ENCODE measurements around the gene CHCHD3.

Gene CHCHD3

GRCh38 chr7:133050200-133050995 is 31.5 kb downstream of the CHCHD3 start:
- Histone ChIP-seq H3K27ac (ENCODE audit: insufficient read depth in 1 of 2, low read depth in 1 of 2, low read length in 2 of 2, poor library complexity in 1 of 2, severe bottlenecking in 2 of 2) (no peak overlapping the region), H3K4me3 (ENCODE audit: control insufficient read depth in 1 of 7, extremely low read depth in 1 of 7, insufficient read depth in 4 of 7, low read depth in 2 of 7, low read length in 6 of 7) (no peak overlapping the region), H3K36me3 (ENCODE audit: control insufficient read depth in 4 of 4, insufficient read depth in 4 of 4, low read length in 3 of 4) (peaks cover 0 to 4% (median under 1%) of the 10 kb centered on the region in 4 experiments), H3K9me3 (ENCODE audit: control extremely low read depth in 1 of 5, control insufficient read depth in 4 of 5, insufficient read depth in 2 of 5, low read depth in 1 of 5, low read length in 4 of 5) (no peaks in the 10 kb centered on the region), H3K27me3 (replicated peaks in 2 of 5; ENCODE audit: control insufficient read depth in 4 of 5, insufficient read depth in 5 of 5, low read length in 4 of 5) (no peaks in the 10 kb centered on the region), H3K4me1 (ENCODE audit: control extremely low read depth in 1 of 4, control insufficient read depth in 4 of 4, insufficient read depth in 4 of 4, low read length in 3 of 4) (peaks cover 0 to 9% (median 0%) of the 10 kb centered on the region in 4 experiments)
- WGBS (ENCODE audit: insufficient coverage), result 100% methylated on average over 4 of the region's 5 CpGs
- ChIA-PET CTCF (interaction anchor here (1.1 kb wide), 1 partner anchor 23 kb away, joined by 3 read pairs; no protein-coding TSS in a partner anchor), POLR2A (interaction anchor here (0.5 kb wide), 1 partner anchor 806 kb away, joined by 3 read pairs; no protein-coding TSS in a partner anchor)
- no peak for DNase-seq

- H3K27me3 ChIP-seq (replicated peaks in 2 of 5; ENCODE audit: control insufficient read depth in 4 of 5, insufficient read depth in 5 of 5, low read length in 4 of 5), result no peaks in the 10 kb centered on the region
- peaks cover 0 to 4% (median under 1%) of the 10 kb centered on the region in 4 experiments for H3K36me3 ChIP-seq (ENCODE audit: control insufficient read depth in 4 of 4, insufficient read depth in 4 of 4, low read length in 3 of 4)
- no peak for DNase-seq
- no peak overlapping the region for H3K4me3 ChIP-seq (ENCODE audit: control insufficient read depth in 1 of 7, extremely low read depth in 1 of 7, insufficient read depth in 4 of 7, low read depth in 2 of 7, low read length in 6 of 7)
- CTCF ChIA-PET, result no interaction called here
- no peak overlapping the region for H3K27ac ChIP-seq (ENCODE audit: insufficient read depth in 1 of 2, low read depth in 1 of 2, low read length in 2 of 2, poor library complexity in 1 of 2, severe bottlenecking in 2 of 2)
- H3K9me3 ChIP-seq (ENCODE audit: control extremely low read depth in 1 of 5, control insufficient read depth in 4 of 5, insufficient read depth in 2 of 5, low read depth in 1 of 5, low read length in 4 of 5), result no peaks in the 10 kb centered on the region
- WGBS (ENCODE audit: insufficient coverage), result no CpG with 5 or more reads among the region's 4 CpGs
- H3K4me1 ChIP-seq (ENCODE audit: control extremely low read depth in 1 of 4, control insufficient read depth in 4 of 4, insufficient read depth in 4 of 4, low read length in 3 of 4), result peaks cover 0 to 6% (median 0%) of the 10 kb centered on the region in 4 experiments
- POLR2A ChIA-PET, result no interaction called here
These were observed 33.3 kb downstream of the CHCHD3 start for GRCh38 chr7:133048589-133048988.

- DNase-seq, result no peak
- Histone ChIP-seq H3K4me3 (ENCODE audit: control insufficient read depth in 1 of 7, extremely low read depth in 1 of 7, insufficient read depth in 4 of 7, low read depth in 2 of 7, low read length in 6 of 7) (no peak overlapping the region), H3K9me3 (ENCODE audit: control extremely low read depth in 1 of 5, control insufficient read depth in 4 of 5, insufficient read depth in 2 of 5, low read depth in 1 of 5, low read length in 4 of 5) (no peaks in the 10 kb centered on the region), H3K36me3 (ENCODE audit: control insufficient read depth in 4 of 4, insufficient read depth in 4 of 4, low read length in 3 of 4) (peaks cover 0 to 4% (median under 1%) of the 10 kb centered on the region in 4 experiments), H3K27me3 (replicated peaks in 2 of 5; ENCODE audit: control insufficient read depth in 4 of 5, insufficient read depth in 5 of 5, low read length in 4 of 5) (no peaks in the 10 kb centered on the region), H3K4me1 (ENCODE audit: control extremely low read depth in 1 of 4, control insufficient read depth in 4 of 4, insufficient read depth in 4 of 4, low read length in 3 of 4) (peaks cover 0 to 6% (median 0%) of the 10 kb centered on the region in 4 experiments), H3K27ac (ENCODE audit: insufficient read depth in 1 of 2, low read depth in 1 of 2, low read length in 2 of 2, poor library complexity in 1 of 2, severe bottlenecking in 2 of 2) (no peak overlapping the region)
- CTCF ChIA-PET, result no interaction called here
- POLR2A ChIA-PET, result interaction anchor here (0.6 kb wide), 1 partner anchor 21 kb away, joined by 7 read pairs; no protein-coding TSS in a partner anchor
- no CpG with 5 or more reads among the region's 2 CpGs for WGBS (ENCODE audit: insufficient coverage)
These were observed 34.6 kb downstream of the CHCHD3 start for GRCh38 chr7:133047321-133047720.

DNA sequence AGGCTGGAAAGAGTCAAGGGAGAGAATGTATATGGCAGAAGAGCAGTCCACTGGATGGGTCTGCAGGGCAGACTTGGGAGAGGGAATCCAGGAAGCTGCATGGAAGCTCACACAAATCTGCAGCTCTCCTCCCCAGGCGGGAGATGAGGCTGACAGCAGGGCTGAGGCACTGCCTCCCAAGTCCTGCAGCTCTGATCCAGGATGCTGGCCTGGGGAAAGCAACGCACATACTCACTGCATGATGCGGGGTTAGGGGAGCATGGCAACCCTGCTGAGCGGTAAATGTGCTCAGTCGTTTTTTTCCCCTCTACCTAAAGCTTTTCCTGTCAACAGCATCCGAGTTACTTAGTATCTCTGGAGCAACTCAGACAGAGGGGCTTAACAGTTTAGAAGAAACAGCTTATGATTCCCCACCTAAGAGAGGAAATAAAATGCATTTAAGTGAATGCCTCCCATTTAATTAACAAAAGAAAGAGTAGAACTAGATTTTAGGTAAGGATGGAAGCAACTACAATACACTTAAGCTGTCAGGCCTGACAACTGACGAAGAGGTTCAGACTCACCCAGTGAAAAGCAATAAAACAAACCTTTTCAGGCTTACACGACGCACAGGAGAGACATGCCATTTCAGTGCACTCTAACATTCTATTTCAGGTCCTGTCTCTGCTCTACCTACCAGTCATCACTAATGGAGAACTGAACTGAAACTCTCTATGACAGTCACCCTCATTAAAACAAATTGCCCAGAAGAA is 37.0 kb downstream of the CHCHD3 start:
- no peaks in the 10 kb centered on the region for H3K4me1 ChIP-seq (ENCODE audit: control extremely low read depth in 1 of 4, control insufficient read depth in 4 of 4, insufficient read depth in 4 of 4, low read length in 3 of 4)
- no peak overlapping the region for H3K4me3 ChIP-seq (ENCODE audit: control insufficient read depth in 1 of 7, extremely low read depth in 1 of 7, insufficient read depth in 4 of 7, low read depth in 2 of 7, low read length in 6 of 7)
- peaks cover 0 to 4% (median 2%) of the 10 kb centered on the region in 4 experiments for H3K36me3 ChIP-seq (ENCODE audit: control insufficient read depth in 4 of 4, insufficient read depth in 4 of 4, low read length in 3 of 4)
- no peaks in the 10 kb centered on the region for H3K27me3 ChIP-seq (replicated peaks in 2 of 5; ENCODE audit: control insufficient read depth in 4 of 5, insufficient read depth in 5 of 5, low read length in 4 of 5)
- POLR2A ChIA-PET, result no interaction called here
- no peaks in the 10 kb centered on the region for H3K9me3 ChIP-seq (ENCODE audit: control extremely low read depth in 1 of 5, control insufficient read depth in 4 of 5, insufficient read depth in 2 of 5, low read depth in 1 of 5, low read length in 4 of 5)
- H3K27ac ChIP-seq (ENCODE audit: insufficient read depth in 1 of 2, low read depth in 1 of 2, low read length in 2 of 2, poor library complexity in 1 of 2, severe bottlenecking in 2 of 2), result no peak overlapping the region
- CTCF ChIA-PET, result no interaction called here
- DNase-seq, result no peak
- 94% methylated on average over 8 of the region's 9 CpGs for WGBS (ENCODE audit: insufficient coverage)

- DNase-seq, result no peak
- CTCF ChIA-PET, result interaction anchor here (0.6 kb wide), 1 partner anchor 15 kb away, joined by 3 read pairs; no protein-coding TSS in a partner anchor
- no peak overlapping the region for H3K4me3 ChIP-seq (ENCODE audit: control insufficient read depth in 1 of 7, extremely low read depth in 1 of 7, insufficient read depth in 4 of 7, low read depth in 2 of 7, low read length in 6 of 7)
- POLR2A ChIA-PET, result no interaction called here
- H3K27me3 ChIP-seq (replicated peaks in 2 of 5; ENCODE audit: control insufficient read depth in 4 of 5, insufficient read depth in 5 of 5, low read length in 4 of 5), result no peaks in the 10 kb centered on the region
- H3K4me1 ChIP-seq (ENCODE audit: control extremely low read depth in 1 of 4, control insufficient read depth in 4 of 4, insufficient read depth in 4 of 4, low read length in 3 of 4), result no peaks in the 10 kb centered on the region
- WGBS (ENCODE audit: insufficient coverage), result 100% methylated on average over 6 of the region's 7 CpGs
- no peak overlapping the region for H3K27ac ChIP-seq (ENCODE audit: insufficient read depth in 1 of 2, low read depth in 1 of 2, low read length in 2 of 2, poor library complexity in 1 of 2, severe bottlenecking in 2 of 2)
- no peaks in the 10 kb centered on the region for H3K9me3 ChIP-seq (ENCODE audit: control extremely low read depth in 1 of 5, control insufficient read depth in 4 of 5, insufficient read depth in 2 of 5, low read depth in 1 of 5, low read length in 4 of 5)
- peaks cover 0 to 6% (median 2%) of the 10 kb centered on the region in 4 experiments for H3K36me3 ChIP-seq (ENCODE audit: control insufficient read depth in 4 of 4, insufficient read depth in 4 of 4, low read length in 3 of 4)
These were observed 41.2 kb downstream of the CHCHD3 start for GRCh38 chr7:133040674-133041073.

- no peaks in the 10 kb centered on the region for H3K4me1 ChIP-seq (ENCODE audit: control extremely low read depth in 1 of 4, control insufficient read depth in 4 of 4, insufficient read depth in 4 of 4, low read length in 3 of 4)
- CTCF ChIA-PET, result no interaction called here
- peaks cover 0 to 6% (median 2%) of the 10 kb centered on the region in 4 experiments for H3K36me3 ChIP-seq (ENCODE audit: control insufficient read depth in 4 of 4, insufficient read depth in 4 of 4, low read length in 3 of 4)
- DNase-seq, result no peak
- no peak overlapping the region for H3K4me3 ChIP-seq (ENCODE audit: control insufficient read depth in 1 of 7, extremely low read depth in 1 of 7, insufficient read depth in 4 of 7, low read depth in 2 of 7, low read length in 6 of 7)
- H3K27ac ChIP-seq (ENCODE audit: insufficient read depth in 1 of 2, low read depth in 1 of 2, low read length in 2 of 2, poor library complexity in 1 of 2, severe bottlenecking in 2 of 2), result no peak overlapping the region
- 86% methylated on average over 1 of the region's 1 CpG for WGBS (ENCODE audit: insufficient coverage)
- POLR2A ChIA-PET, result no interaction called here
- no peaks in the 10 kb centered on the region for H3K9me3 ChIP-seq (ENCODE audit: control extremely low read depth in 1 of 5, control insufficient read depth in 4 of 5, insufficient read depth in 2 of 5, low read depth in 1 of 5, low read length in 4 of 5)
- no peaks in the 10 kb centered on the region for H3K27me3 ChIP-seq (replicated peaks in 2 of 5; ENCODE audit: control insufficient read depth in 4 of 5, insufficient read depth in 5 of 5, low read length in 4 of 5)
These were observed 41.7 kb downstream of the CHCHD3 start for GRCh38 chr7:133040178-133040577.

DNA sequence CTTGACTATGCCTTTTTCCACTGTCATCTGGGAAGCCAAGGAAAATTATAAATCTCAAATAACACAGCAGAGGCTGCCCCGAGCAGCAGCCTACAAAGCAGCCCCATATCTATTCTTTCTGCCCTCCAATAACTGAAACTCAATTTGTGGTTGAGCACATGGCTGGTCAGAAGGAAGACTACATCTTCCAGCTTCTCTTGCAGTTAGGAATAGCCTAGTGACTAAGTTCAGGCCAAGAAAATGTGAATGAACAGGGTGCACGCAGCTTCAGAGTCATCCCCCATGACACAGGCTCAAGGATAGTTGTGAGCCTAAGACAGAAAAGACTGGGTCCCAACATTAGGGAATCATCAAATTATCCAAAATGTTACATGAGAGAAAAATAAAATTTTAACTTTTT is 42.3 kb downstream of the CHCHD3 start:
- H3K4me3 ChIP-seq (ENCODE audit: control insufficient read depth in 1 of 7, extremely low read depth in 1 of 7, insufficient read depth in 4 of 7, low read depth in 2 of 7, low read length in 6 of 7), result no peak overlapping the region
- WGBS (ENCODE audit: insufficient coverage), result 92% methylated on average over 2 of the region's 2 CpGs
- POLR2A ChIA-PET, result no interaction called here
- H3K4me1 ChIP-seq (ENCODE audit: control extremely low read depth in 1 of 4, control insufficient read depth in 4 of 4, insufficient read depth in 4 of 4, low read length in 3 of 4), result no peaks in the 10 kb centered on the region
- H3K36me3 ChIP-seq (ENCODE audit: control insufficient read depth in 4 of 4, insufficient read depth in 4 of 4, low read length in 3 of 4), result peaks cover 0 to 6% (median 2%) of the 10 kb centered on the region in 4 experiments
- no peak for DNase-seq
- CTCF ChIA-PET, result no interaction called here
- H3K27ac ChIP-seq (ENCODE audit: insufficient read depth in 1 of 2, low read depth in 1 of 2, low read length in 2 of 2, poor library complexity in 1 of 2, severe bottlenecking in 2 of 2), result no peak overlapping the region
- no peaks in the 10 kb centered on the region for H3K27me3 ChIP-seq (replicated peaks in 2 of 5; ENCODE audit: control insufficient read depth in 4 of 5, insufficient read depth in 5 of 5, low read length in 4 of 5)
- no peaks in the 10 kb centered on the region for H3K9me3 ChIP-seq (ENCODE audit: control extremely low read depth in 1 of 5, control insufficient read depth in 4 of 5, insufficient read depth in 2 of 5, low read depth in 1 of 5, low read length in 4 of 5)

All from common myeloid progenitor, CD34-positive (primary cell).